ENCODE data around the gene GATD1. TPM values are rescaled to one million over a fixed set of nuclear protein-coding genes. Genes with fewer than 3 reads are reported as not detected.

GATD1 gene, protein sequence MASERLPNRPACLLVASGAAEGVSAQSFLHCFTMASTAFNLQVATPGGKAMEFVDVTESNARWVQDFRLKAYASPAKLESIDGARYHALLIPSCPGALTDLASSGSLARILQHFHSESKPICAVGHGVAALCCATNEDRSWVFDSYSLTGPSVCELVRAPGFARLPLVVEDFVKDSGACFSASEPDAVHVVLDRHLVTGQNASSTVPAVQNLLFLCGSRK
- total RNA-seq, result 39.9 and 53.8 TPM in 2 replicates

DNA sequence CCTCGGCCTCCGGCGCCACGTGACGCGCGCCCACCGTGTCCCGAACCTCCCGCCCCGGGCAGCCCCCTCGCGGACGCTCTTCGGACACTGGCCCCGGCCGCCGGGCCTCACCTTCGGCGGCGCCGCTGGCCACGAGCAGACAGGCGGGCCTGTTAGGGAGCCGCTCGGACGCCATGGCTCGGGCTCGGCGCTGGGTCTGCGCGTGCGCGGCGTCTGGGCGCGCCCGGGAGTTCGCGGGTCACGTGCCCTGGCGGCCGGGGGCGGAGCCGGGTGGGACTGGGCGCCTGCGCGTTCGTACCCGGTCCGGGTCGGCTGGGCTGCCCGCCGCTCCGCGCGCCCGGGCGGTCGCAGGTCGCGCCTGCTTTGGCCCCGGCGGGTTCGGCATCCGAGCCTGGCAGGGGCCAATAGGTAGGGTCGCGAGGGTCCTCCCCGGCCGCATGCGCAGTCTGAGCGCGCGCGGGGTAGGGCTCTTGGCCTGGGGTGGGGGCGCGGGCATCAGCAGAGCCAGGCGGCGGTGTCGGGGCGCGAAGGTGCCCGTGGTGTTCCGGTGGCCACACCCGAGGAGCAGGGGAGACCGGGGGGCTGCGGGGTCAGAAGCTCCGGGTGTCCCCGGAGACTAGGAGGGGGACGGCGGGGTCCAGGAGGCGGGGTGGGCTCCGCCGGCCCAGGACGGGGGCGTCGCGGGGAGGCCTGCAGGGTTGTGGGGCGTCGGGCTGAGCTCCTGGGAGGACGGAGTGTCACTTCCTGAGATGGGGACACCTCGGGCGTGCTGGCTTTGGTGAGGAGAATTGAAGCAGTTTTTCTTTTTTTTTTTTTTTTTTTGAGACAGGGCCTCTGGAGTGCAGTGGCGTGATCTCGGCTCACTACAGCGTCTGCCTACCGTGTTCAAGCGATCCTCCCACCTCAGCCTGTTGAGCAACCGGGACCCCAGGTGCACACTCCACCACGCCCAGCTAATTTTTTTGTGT lies at the start of gene GATD1:
TSS of gene GATD1 (minus strand) at position 200 of the 968 bp plus-strand sequence. CDS start at position 175, 25 bp downstream.

GRCh38 chr11:818396-819128 lies 41.3 kb upstream of the GATD1 start, which contains the start of gene PNPLA2:
Gene PNPLA2 (plus strand): TSS chr11:818914. CDS start chr11:819719, 805 bp downstream.

DNA sequence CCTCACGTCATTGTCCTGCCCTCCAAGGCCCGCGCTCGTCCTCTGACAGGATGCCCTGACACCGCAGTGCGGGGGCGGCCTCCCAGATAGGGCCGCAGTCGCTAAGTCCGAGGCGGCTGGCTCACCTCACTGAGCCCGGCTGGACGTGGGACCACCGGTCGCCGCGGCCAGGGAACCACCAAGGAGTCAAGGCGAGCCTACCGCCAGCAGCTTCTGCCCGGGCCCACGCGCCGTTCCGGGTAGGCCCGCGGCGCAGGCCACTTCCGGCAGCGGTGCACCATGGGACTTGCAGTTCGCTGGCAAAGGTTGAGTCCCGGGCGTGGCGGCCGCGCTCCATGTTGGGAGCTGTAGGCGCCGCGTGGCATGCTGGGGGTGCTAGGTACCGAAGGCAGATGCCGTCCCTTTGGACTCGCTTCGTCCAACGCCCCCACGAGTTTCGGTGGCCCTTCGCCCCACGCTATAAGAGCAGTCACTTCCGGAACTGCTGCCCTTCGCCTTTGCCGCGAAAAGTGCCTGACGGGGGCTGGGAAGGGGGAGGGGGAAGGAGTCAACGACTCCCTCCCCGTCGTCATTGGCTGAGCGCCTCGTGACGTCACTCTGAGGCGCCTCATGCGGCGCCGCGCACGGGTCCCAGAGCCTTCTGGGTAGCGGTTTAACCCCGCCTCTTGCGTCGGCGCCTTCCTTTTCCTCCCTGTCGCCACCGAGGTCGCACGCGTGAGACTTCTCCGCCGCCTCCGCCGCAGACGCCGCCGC lies 32.2 kb upstream of the GATD1 start, which contains the start of gene RPLP2:
TSS of gene RPLP2 (plus strand) at position 681 of the 753 bp plus-strand sequence. CDS start 268 bp downstream, outside the sequence.

DNA sequence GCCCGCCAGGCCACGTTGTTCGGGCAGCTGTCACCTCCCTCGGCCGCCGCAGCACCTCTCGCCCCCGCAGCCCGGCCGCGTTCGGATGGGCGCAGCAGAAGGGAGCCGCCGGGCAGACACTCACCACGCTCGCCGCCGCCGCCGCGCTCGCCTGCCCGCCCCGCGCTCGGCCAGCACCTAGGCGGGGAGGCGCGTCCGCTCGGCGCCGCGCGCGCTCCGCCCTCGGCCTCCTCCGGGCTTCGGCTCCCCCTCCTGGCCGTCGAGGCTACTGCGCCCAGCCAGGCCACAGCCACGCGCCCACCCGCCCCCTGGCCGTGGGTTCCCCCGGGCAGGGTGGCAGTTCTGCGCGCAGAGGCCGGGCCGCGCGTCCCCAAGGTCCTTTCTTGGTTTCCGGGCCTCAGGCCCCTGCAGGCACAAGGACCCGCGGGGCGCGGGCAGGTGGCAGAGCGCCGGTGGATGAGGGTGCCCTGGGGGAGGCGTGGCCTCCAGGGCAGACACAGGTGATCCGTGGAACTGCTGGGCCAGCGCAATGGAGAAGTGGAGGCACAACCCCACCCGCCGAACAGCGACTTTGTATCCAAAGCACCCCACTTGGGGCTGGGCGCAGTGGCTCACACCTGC lies 20.9 kb upstream of the GATD1 start, which contains the start of gene SLC25A22:
TSS of gene SLC25A22 (minus strand) at position 189 of the 621 bp plus-strand sequence. CDS start 3,275 bp downstream, outside the sequence.

DNA sequence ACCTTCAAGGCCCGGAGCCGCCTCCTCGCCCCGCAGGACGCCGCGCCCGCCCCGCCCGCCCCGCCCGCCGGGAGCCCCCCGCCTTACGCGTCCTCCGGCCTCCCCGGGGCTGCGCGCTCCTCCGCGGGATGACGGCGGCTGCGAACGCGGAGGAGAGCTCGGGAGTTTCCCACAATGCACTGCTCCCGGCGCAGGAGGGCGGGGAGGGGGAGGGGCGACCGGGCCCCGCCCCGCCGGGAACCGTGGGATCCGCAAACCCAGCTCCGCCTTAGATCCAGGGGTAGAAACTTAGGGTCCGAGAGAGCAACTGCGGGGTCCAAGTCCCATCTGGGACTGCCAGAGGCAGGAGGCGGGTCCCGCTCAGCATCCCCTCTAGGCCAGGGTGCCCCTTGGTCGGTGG lies 12.7 kb upstream of the GATD1 start, which contains the start of gene CEND1:
TSS of gene CEND1 (minus strand) at position 148 of the 400 bp plus-strand sequence. CDS start 1,514 bp downstream, outside the sequence.

DNA sequence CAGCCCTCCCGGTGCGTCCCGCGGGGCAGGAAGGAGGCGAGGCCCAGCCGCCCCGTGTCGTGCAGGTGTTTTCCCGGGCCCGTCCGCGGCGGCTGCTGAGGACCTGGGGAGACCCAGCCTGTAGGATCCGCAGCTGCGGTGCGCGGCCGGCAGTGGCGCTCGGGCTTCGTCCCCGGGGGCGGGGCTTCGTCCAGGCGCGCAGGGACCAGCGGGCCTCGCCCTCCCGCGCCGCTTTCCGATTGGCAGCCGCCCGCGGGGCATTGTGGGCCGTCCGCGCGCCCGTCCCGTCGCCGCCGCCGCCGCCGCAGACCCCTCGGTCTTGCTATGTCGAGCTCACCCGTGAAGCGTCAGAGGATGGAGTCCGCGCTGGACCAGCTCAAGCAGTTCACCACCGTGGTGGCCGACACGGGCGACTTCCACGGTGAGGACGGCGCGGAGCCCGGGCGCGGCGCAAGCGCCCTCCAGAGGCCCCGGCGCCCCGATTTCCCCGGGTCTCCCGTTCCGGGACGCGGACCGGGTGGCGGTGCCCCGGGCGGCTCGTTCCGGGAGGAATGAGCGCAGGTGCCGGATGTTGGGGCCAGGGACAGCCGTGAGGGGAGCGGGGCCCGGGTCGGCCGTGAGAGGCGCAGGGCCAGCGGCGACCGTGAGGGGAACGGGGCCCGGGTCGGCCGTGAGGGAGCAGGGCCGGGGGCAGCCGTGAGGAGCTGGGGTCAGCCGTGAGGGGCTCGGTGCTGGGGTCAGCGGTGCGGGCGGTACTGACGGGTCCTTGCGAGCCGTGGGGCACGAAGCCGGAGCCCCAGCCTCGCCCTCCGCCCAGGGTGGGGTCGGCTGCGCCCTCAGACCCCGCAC lies 29.9 kb downstream of the GATD1 start, which contains the start of gene TALDO1:
TSS of gene TALDO1 (plus strand) at position 307 of the 849 bp plus-strand sequence. CDS start at position 325, 18 bp downstream.

Small RNA genes within 50 kb of the gene (small RNA-seq; reads per million reads assigned to genes)
- gene SNORA52 (ENCODE audit: low replicate concordance), result not detected

Other genes with a start within 250 kb of the GATD1 start
- gene HRAS, start 241.9 kb downstream of the GATD1 start, total RNA-seq, result 44.6 and 46.1 TPM in 2 replicates
- gene LRRC56, start 240.0 kb downstream of the GATD1 start, total RNA-seq, result 1.6 and 2.8 TPM in 2 replicates
- gene LMNTD2, start 216.7 kb downstream of the GATD1 start, total RNA-seq, result 0.29 and 1.8 TPM in 2 replicates
- 9.7 and 19.3 TPM in 2 replicates for gene RASSF7, start 216.5 kb downstream of the GATD1 start, total RNA-seq
- 33.5 and 39.8 TPM in 2 replicates for gene PHRF1, start 201.0 kb downstream of the GATD1 start, total RNA-seq
- gene IRF7, start 161.5 kb downstream of the GATD1 start, total RNA-seq, result 9.3 and 17.9 TPM in 2 replicates
- not detected in 2 replicates for gene CDHR5, start 152.5 kb downstream of the GATD1 start, total RNA-seq
- gene SCT, start 150.3 kb downstream of the GATD1 start, total RNA-seq, result not detected in 2 replicates
- 0.22 TPM in 1 of 2 replicates, not detected in the other for gene DRD4, start 140.2 kb downstream of the GATD1 start, total RNA-seq
- 29.1 and 39.2 TPM in 2 replicates for gene DEAF1, start 82.3 kb downstream of the GATD1 start, total RNA-seq
- gene TMEM80, start 81.7 kb downstream of the GATD1 start, total RNA-seq, result 7.0 and 14.6 TPM in 2 replicates
- gene EPS8L2, start 71.3 kb downstream of the GATD1 start, total RNA-seq, result 51.4 and 51.7 TPM in 2 replicates
- 213 and 250 TPM in 2 replicates for gene TALDO1, start 30.0 kb downstream of the GATD1 start, total RNA-seq
- gene CEND1, start 12.6 kb upstream of the GATD1 start, total RNA-seq, result 0.22 and 1.4 TPM in 2 replicates
- gene SLC25A22, start 20.8 kb upstream of the GATD1 start, total RNA-seq, result 11.2 and 23.0 TPM in 2 replicates
- gene PIDD1, start 27.7 kb upstream of the GATD1 start, total RNA-seq, result 8.1 and 8.6 TPM in 2 replicates
- 123 and 310 TPM in 2 replicates for gene RPLP2, start 32.5 kb upstream of the GATD1 start, total RNA-seq
- 24.9 and 51.9 TPM in 2 replicates for gene PNPLA2, start 41.4 kb upstream of the GATD1 start, total RNA-seq
- 0.66 and 1.4 TPM in 2 replicates for gene CRACR2B, start 50.4 kb upstream of the GATD1 start, total RNA-seq
- gene CD151, start 55.5 kb upstream of the GATD1 start, total RNA-seq, result 283 and 431 TPM in 2 replicates
- 55.6 and 107 TPM in 2 replicates for gene POLR2L, start 65.0 kb upstream of the GATD1 start, total RNA-seq
- 186 and 224 TPM in 2 replicates for gene TSPAN4, start 65.4 kb upstream of the GATD1 start, total RNA-seq
- 49.0 and 71.1 TPM in 2 replicates for gene CHID1, start 133.3 kb upstream of the GATD1 start, total RNA-seq
- gene AP2A2, start 148.4 kb upstream of the GATD1 start, total RNA-seq, result 49.9 and 61.4 TPM in 2 replicates